ENCODE measurements around the gene SCNN1G. TPM values are rescaled to one million over a fixed set of nuclear protein-coding genes. Genes with fewer than 3 reads are reported as not detected.
A peak's percentile ranks its signal among the peaks of the same experiment; 100 is the strongest.

SCNN1G gene
- polyA plus RNA-seq, 5 donors: 4.0 to 6.3 (median 4.3) TPM

GRCh38 chr16:23194497-23195221 lies 12.1 kb downstream of the SCNN1G start:
- DNase-seq: no peak

GRCh38 chr16:23195366-23195978 lies 12.9 kb downstream of the SCNN1G start:
- DNase-seq: no peak

GRCh38 chr16:23196539-23196938 lies 14.0 kb downstream of the SCNN1G start:
- no peak for DNase-seq

- no peak for DNase-seq
Observed at GRCh38 chr16:23202166-23202565, 19.6 kb downstream of the SCNN1G start.

GRCh38 chr16:23206986-23207385 lies 24.4 kb downstream of the SCNN1G start:
- no peak for DNase-seq

- no peak for DNase-seq
Observed at GRCh38 chr16:23207485-23207884, 24.9 kb downstream of the SCNN1G start.

GRCh38 chr16:23209606-23210005 lies 27.1 kb downstream of the SCNN1G start:
- DNase-seq: no peak

- no peak for DNase-seq
Observed at GRCh38 chr16:23213831-23214230, 31.3 kb downstream of the SCNN1G start.

- no peak for DNase-seq
Observed at GRCh38 chr16:23214796-23215195, 32.3 kb downstream of the SCNN1G start.

- no peak for DNase-seq
Observed at GRCh38 chr16:23215435-23215834, 32.9 kb downstream of the SCNN1G start.

- no peak for DNase-seq
Observed at GRCh38 chr16:23216658-23217246, 34.2 kb downstream of the SCNN1G start.

- no peak for DNase-seq
Observed at GRCh38 chr16:23217646-23218045, 35.1 kb downstream of the SCNN1G start.

GRCh38 chr16:23222929-23223328 lies 40.4 kb downstream of the SCNN1G start:
- no peak for DNase-seq

GRCh38 chr16:23223368-23223767 lies 40.8 kb downstream of the SCNN1G start:
- DNase-seq: no peak

- no peak for DNase-seq
Observed at GRCh38 chr16:23225109-23225508, 42.6 kb downstream of the SCNN1G start.

- DNase-seq: no peak
Observed at GRCh38 chr16:23225634-23226033, 43.1 kb downstream of the SCNN1G start.

GRCh38 chr16:23227529-23227928 lies 45.0 kb downstream of the SCNN1G start:
- DNase-seq: no peak

GRCh38 chr16:23229714-23230113 lies 47.2 kb downstream of the SCNN1G start:
- no peak for DNase-seq

- DNase-seq: peak; percentile 9 to 16
Observed at GRCh38 chr16:23232806-23233205, 50.3 kb downstream of the SCNN1G start.

GRCh38 chr16:23235176-23235575 lies 52.6 kb downstream of the SCNN1G start:
- no peak for DNase-seq

- no peak for DNase-seq
Observed at GRCh38 chr16:23236983-23237382, 54.4 kb downstream of the SCNN1G start.

GRCh38 chr16:23240994-23241393 lies 58.4 kb downstream of the SCNN1G start:
- no peak for DNase-seq

GRCh38 chr16:23244122-23244521 lies 61.6 kb downstream of the SCNN1G start:
- DNase-seq: no peak

Data from right lung (tissue), 5 donors.